Loucy (cell line): ENCODE results near the gene IL1R2.

Source experiments
- H2AFZ ChIP-seq: fragments of 200-600 bp; sonication (generic); 2 replicates; pipeline ENCODE4 v1.6.0; 2016; ENCODE audit warnings: antibody characterized with exemption, mild to moderate bottlenecking, low read length, moderate library complexity
- H3F3A ChIP-seq: fragments of 200-600 bp; 2 replicates; pipeline ENCODE4 v1.6.0; 2016; ENCODE audit warnings: antibody characterized with exemption, low read depth, mild to moderate bottlenecking
- H3K27me3 ChIP-seq: fragments of 200-600 bp; sonication (generic); 2 replicates; pipeline ENCODE4 v1.6.1; 2014; ENCODE audit warnings: low read length, mild to moderate bottlenecking; ENCODE audit not compliant: insufficient read depth, poor library complexity, severe bottlenecking
- H3K36me3 ChIP-seq: fragments of 200-600 bp; sonication (generic); 2 replicates; pipeline ENCODE4 v1.6.1; 2016; ENCODE audit warnings: low read length; ENCODE audit not compliant: insufficient read depth
- H3K4me1 ChIP-seq: fragments of 200-600 bp; sonication (generic); 2 replicates; pipeline ENCODE4 v1.5.1; 2014; ENCODE audit warnings: low read length, mild to moderate bottlenecking; ENCODE audit not compliant: insufficient read depth, poor library complexity, severe bottlenecking
- H3K4me2 ChIP-seq: fragments of 200-600 bp; sonication (generic); 2 replicates; pipeline ENCODE4 v1.6.0; 2014; ENCODE audit warnings: antibody characterized with exemption, low read length, low read depth, mild to moderate bottlenecking; ENCODE audit not compliant: poor library complexity, severe bottlenecking
- H3K4me3 ChIP-seq: fragments of 200-600 bp; sonication (generic); 2 replicates; pipeline ENCODE4 v1.5.1; 2014; ENCODE audit warnings: low read length, mild to moderate bottlenecking, mixed read lengths; ENCODE audit not compliant: poor library complexity, severe bottlenecking
- H3K79me2 ChIP-seq: fragments of 200-600 bp; sonication (generic); 2 replicates; pipeline ENCODE4 v1.6.1; 2014; ENCODE audit warnings: low read length; ENCODE audit not compliant: insufficient read depth
- H3K9ac ChIP-seq: fragments of 200-600 bp; sonication (generic); 2 replicates; pipeline ENCODE4 v1.6.0; 2014; ENCODE audit warnings: mild to moderate bottlenecking, low read depth, low read length, moderate library complexity; ENCODE audit not compliant: poor library complexity, severe bottlenecking
- H3K9me2 ChIP-seq: fragments of 200-600 bp; sonication (generic); replicated peaks from 2 replicates; pipeline ENCODE4 v1.6.1; 2016; ENCODE audit warnings: low read depth, low read length, mixed read lengths
- H3K9me3 ChIP-seq: fragments of 200-600 bp; sonication (generic); 2 replicates; pipeline ENCODE4 v1.6.1; 2014; ENCODE audit warnings: mild to moderate bottlenecking, antibody characterized with exemption, low read length, low read depth; ENCODE audit not compliant: insufficient read depth
- H4K20me1 ChIP-seq: fragments of 200-600 bp; sonication (generic); 2 replicates; pipeline ENCODE4 v1.6.0; 2014; ENCODE audit warnings: antibody characterized with exemption, low read length, mild to moderate bottlenecking; ENCODE audit not compliant: insufficient read depth, poor library complexity, severe bottlenecking
- CTCF ChIP-seq: fragments of 200-600 bp; sonication (generic); conservative IDR thresholded peaks from 2 replicates; pipeline ENCODE4 v1.5.1; 2014; ENCODE audit warnings: mild to moderate bottlenecking, antibody characterized with exemption, low read length
- EZH2phosphoT487 ChIP-seq: fragments of 200-600 bp; IDR thresholded peaks from 2 replicates; pipeline ENCODE4 v1.6.1; 2018; ENCODE audit warnings: antibody characterized with exemption, mild to moderate bottlenecking, moderate library complexity, borderline replicate concordance

IL1R2 gene

GRCh38 chr2:102049756-102050443 is 58.1 kb downstream of the IL1R2 start:
- Histone ChIP-seq H3K27me3 (no peaks in the 10 kb centered on the region), H3K4me3 (no peak overlapping the region), H3K36me3 (no peaks in the 10 kb centered on the region), H3K9ac (no peak overlapping the region), H3K9me3 (no peaks in the 10 kb centered on the region), H2AFZ (no peak overlapping the region), H3K79me2 (no peaks in the 10 kb centered on the region), H3K4me2 (no peak overlapping the region), H3F3A (no peaks in the 10 kb centered on the region), H3K9me2 (no peaks in the 10 kb centered on the region), H3K4me1 (no peaks in the 10 kb centered on the region), H4K20me1 (no peaks in the 10 kb centered on the region)
- no peak for TF ChIP-seq CTCF
- no peak for TF ChIP-seq EZH2phosphoT487

GRCh38 chr2:102050854-102051391 is 59.2 kb downstream of the IL1R2 start:
- H3K79me2 ChIP-seq = no peaks in the 10 kb centered on the region
- no peaks in the 10 kb centered on the region for H3F3A ChIP-seq
- TF ChIP-seq CTCF (no peak), EZH2phosphoT487 (no peak)
- H3K4me1 ChIP-seq = no peaks in the 10 kb centered on the region
- no peak overlapping the region for H3K4me2 ChIP-seq
- no peak overlapping the region for H3K4me3 ChIP-seq
- no peak overlapping the region for H3K9ac ChIP-seq
- H3K9me2 ChIP-seq = no peaks in the 10 kb centered on the region
- no peaks in the 10 kb centered on the region for H4K20me1 ChIP-seq
- no peaks in the 10 kb centered on the region for H3K36me3 ChIP-seq
- H3K27me3 ChIP-seq = no peaks in the 10 kb centered on the region
- H3K9me3 ChIP-seq = no peaks in the 10 kb centered on the region
- H2AFZ ChIP-seq = no peak overlapping the region

- no peak overlapping the region for H3K9ac ChIP-seq
- no peaks in the 10 kb centered on the region for H3K4me1 ChIP-seq
- no peaks in the 10 kb centered on the region for H4K20me1 ChIP-seq
- H3K9me3 ChIP-seq = no peaks in the 10 kb centered on the region
- no peak overlapping the region for H3K4me3 ChIP-seq
- H3K9me2 ChIP-seq = no peaks in the 10 kb centered on the region
- no peaks in the 10 kb centered on the region for H3K79me2 ChIP-seq
- no peak overlapping the region for H2AFZ ChIP-seq
- H3K4me2 ChIP-seq = no peak overlapping the region
- H3K27me3 ChIP-seq = no peaks in the 10 kb centered on the region
- H3F3A ChIP-seq = no peaks in the 10 kb centered on the region
- no peak for TF ChIP-seq EZH2phosphoT487
- H3K36me3 ChIP-seq = no peaks in the 10 kb centered on the region
These were observed 60.0 kb downstream of the IL1R2 start for GRCh38 chr2:102051692-102052277.
